Fibroblast of mammary gland (primary cell): ENCODE data around the gene GRIA4.

Experiments
- DNase-seq: peaks from one replicate; pipeline ENCODE4 v3.0.0-alpha.2; 2010; ENCODE audit warnings: low read depth
- H3K4me3 ChIP-seq: 2 replicates; pipeline ENCODE4 v1.5.1; 2011; ENCODE audit warnings: low read depth, mild to moderate bottlenecking, low read length, moderate library complexity; ENCODE audit not compliant: control insufficient read depth
- CTCF ChIP-seq: conservative IDR thresholded peaks from 2 replicates; pipeline ENCODE4 v1.5.1; 2011; ENCODE audit warnings: low read depth, low read length, inconsistent platforms; ENCODE audit not compliant: control insufficient read depth, insufficient read depth

GRIA4 gene

GRCh38 chr11:105969756-105970155 is 359.9 kb downstream of the GRIA4 start:
- no peak for TF ChIP-seq CTCF
- DNase-seq, result no peak
- H3K4me3 ChIP-seq, result no peak overlapping the region

- no peak overlapping the region for H3K4me3 ChIP-seq
- peak; percentile 26 for DNase-seq
- no peak for TF ChIP-seq CTCF
Measured at GRCh38 chr11:105975128-105975527, 365.3 kb downstream of the GRIA4 start.

- TF ChIP-seq CTCF, result no peak
- no peak overlapping the region for H3K4me3 ChIP-seq
- no peak for DNase-seq
Measured at GRCh38 chr11:105979997-105980703, 370.3 kb downstream of the GRIA4 start.

- H3K4me3 ChIP-seq, result no peak overlapping the region
- no peak for TF ChIP-seq CTCF
- DNase-seq, result no peak
Measured at GRCh38 chr11:105986554-105986953, 376.7 kb downstream of the GRIA4 start.

GRCh38 chr11:105988197-105988596 is 378.3 kb downstream of the GRIA4 start:
- no peak for DNase-seq
- no peak for TF ChIP-seq CTCF

GRCh38 chr11:105989124-105989523 is 379.3 kb downstream of the GRIA4 start:
- no peak for DNase-seq
- H3K4me3 ChIP-seq, result no peak overlapping the region
- no peak for TF ChIP-seq CTCF

More at GRCh38 chr11:105988197-105988596, 378.3 kb downstream of the GRIA4 start:
- no peak overlapping the region for H3K4me3 ChIP-seq
